Esophagus squamous epithelium (tissue), 4 donors: ENCODE data around the gene CSF2RB.

ENCODE experiments used
- CTCF ChIP-seq, 6 experiments: fragments of 450-650 bp in 4 of 6; fragments of 200-600 bp in 2 of 6; sonication (generic) in 2 of 6; IDR thresholded peaks; one replicate each; pipeline ENCODE4 v1.5.1; 2016 to 2019; ENCODE audit warnings: antibody characterized with exemption in 6 of 6, mild to moderate bottlenecking in 4 of 6, moderate library complexity in 4 of 6
- POLR2A ChIP-seq, 4 donors: fragments of 450-650 bp; IDR thresholded peaks; one replicate each; pipeline ENCODE4 v1.6.1; 2017; ENCODE audit warnings: antibody characterized with exemption in 4 of 4, mild to moderate bottlenecking in 4 of 4, moderate library complexity in 3 of 4

GRCh38 chr22:36963302-36963701, 49.9 kb downstream of the CSF2RB start:
- no peak for TF ChIP-seq CTCF (IDR thresholded peaks at IDR 0.05)
- TF ChIP-seq POLR2A (IDR thresholded peaks at IDR 0.05), result no peak
